HEK293T (cell line): ENCODE results near the gene TPO.

ENCODE experiments used
- ARNT ChIP-seq: fragments of 450-650 bp; IDR thresholded peaks from 2 replicates; pipeline ENCODE4 v1.6.1; 2017; ENCODE audit warnings: mild to moderate bottlenecking
- BHLHE40 ChIP-seq: fragments of 450-650 bp; IDR thresholded peaks from 2 replicates; pipeline ENCODE4 v1.6.1; 2016; ENCODE audit warnings: mild to moderate bottlenecking, moderate library complexity, borderline replicate concordance
- FOXK2 ChIP-seq: fragments of 450-650 bp; IDR thresholded peaks from 2 replicates; pipeline ENCODE4 v1.6.1; 2016; ENCODE audit warnings: mild to moderate bottlenecking
- FOXM1 ChIP-seq: fragments of 450-650 bp; IDR thresholded peaks from 2 replicates; pipeline ENCODE4 v1.6.1; 2017; ENCODE audit warnings: mild to moderate bottlenecking, borderline replicate concordance
- LEF1 ChIP-seq: fragments of 450-650 bp; IDR thresholded peaks from 2 replicates; pipeline ENCODE4 v1.6.1; 2017; ENCODE audit warnings: mild to moderate bottlenecking, borderline replicate concordance
- SUZ12 ChIP-seq: fragments of 450-650 bp; IDR thresholded peaks from 2 replicates; pipeline ENCODE4 v1.6.1; 2016; ENCODE audit warnings: mild to moderate bottlenecking
- ZNF384 ChIP-seq: fragments of 450-650 bp; IDR thresholded peaks from 2 replicates; pipeline ENCODE4 v1.6.1; 2016

DNA sequence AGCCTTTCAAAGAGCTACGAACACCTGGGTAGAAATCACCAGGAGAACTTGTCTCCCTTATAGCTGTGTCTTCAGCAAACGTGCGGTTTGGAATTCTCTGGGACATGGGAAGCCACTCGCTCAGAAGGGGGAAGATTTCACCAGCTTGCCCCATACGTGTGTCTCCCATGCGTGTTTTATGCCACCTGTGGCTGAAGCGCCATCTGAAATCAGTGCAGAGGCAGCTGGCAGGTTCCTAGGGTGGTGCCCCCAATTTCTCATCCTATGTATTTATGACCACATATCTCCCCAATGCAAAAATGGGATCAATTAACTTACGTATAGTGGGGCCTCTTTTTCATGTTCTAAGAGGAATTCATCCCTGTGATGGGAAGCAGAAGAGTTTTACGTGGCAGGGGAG is 81.6 kb downstream of the TPO start:
- TF ChIP-seq SUZ12 (no peak), ARNT (no peak), BHLHE40 (no peak), ZNF384 (no peak), LEF1 (no peak), FOXM1 (no peak), FOXK2 (no peak)
